AG09319 (cell line): ENCODE data around the gene LRP10.

ENCODE experiments used
- DNase-seq: peaks from one replicate; pipeline ENCODE4 v3.0.0-alpha.2; 2010; ENCODE audit warnings: low read depth; ENCODE audit errors: extremely low read depth
- TF ChIP-seq, protein P1 (sequence below): IDR thresholded peaks from 2 replicates; pipeline ENCODE4 v1.5.1; 2011; ENCODE audit warnings: low read depth, mild to moderate bottlenecking, inconsistent platforms, low read length, moderate library complexity

Gene LRP10

DNA sequence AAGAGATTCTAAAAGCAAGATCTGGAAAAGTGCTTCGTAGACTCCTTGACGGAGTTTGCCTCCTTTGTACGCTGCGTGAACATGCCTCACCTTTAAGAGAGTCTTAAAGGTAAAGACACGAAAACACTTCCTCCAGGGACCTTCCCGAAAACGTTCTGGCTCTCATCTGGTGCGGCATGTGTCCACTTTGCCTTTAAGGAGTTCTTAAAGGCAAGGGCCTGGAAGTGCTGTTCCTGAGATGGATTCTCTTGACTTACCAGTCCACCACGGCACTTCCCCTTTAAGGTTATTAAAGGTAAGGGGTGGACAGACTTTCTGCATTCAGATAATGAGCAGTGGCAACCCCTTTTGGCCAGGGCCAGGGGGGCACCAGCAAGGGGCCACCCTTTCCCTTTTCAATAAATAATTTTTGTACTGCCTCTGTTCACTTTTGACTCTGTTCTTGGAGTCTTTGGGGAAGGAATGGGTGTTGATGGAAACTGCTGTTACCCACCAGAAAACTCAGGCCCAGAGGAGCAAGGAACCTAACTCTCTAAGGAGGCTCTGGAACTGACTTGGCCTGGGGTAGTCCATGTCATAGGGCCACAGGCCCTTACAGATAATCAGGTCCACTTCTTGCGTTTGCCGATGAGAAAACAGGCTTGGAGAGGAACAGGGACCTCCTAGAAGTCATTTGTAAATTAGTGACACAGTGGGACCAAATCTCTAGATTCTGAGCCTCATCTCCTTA is 15.9 kb downstream of the LRP10 start:
- no peak for DNase-seq
- TF ChIP-seq, protein P1, sequence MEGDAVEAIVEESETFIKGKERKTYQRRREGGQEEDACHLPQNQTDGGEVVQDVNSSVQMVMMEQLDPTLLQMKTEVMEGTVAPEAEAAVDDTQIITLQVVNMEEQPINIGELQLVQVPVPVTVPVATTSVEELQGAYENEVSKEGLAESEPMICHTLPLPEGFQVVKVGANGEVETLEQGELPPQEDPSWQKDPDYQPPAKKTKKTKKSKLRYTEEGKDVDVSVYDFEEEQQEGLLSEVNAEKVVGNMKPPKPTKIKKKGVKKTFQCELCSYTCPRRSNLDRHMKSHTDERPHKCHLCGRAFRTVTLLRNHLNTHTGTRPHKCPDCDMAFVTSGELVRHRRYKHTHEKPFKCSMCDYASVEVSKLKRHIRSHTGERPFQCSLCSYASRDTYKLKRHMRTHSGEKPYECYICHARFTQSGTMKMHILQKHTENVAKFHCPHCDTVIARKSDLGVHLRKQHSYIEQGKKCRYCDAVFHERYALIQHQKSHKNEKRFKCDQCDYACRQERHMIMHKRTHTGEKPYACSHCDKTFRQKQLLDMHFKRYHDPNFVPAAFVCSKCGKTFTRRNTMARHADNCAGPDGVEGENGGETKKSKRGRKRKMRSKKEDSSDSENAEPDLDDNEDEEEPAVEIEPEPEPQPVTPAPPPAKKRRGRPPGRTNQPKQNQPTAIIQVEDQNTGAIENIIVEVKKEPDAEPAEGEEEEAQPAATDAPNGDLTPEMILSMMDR: no peak

DNA sequence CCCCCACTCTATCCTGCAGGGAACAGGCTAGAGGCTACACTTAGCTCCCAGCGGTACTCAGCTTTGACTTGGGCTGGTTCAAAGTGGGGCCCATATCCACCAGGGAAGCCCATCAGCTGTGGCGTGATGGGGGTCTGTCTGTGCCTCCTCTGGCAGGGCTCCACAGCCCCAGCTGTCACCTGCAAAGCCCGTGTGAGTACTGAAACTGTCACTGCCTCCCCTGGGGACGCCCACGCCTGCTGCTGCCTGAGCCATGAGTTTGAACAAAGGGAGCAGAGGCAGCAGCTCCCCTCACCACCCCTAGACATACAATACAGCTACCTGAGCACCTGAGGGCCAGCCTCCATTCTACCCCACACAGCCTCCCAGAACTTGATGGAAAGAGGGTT is 16.4 kb downstream of the LRP10 start:
- no peak for DNase-seq
- TF ChIP-seq, protein P1: no peak

DNA sequence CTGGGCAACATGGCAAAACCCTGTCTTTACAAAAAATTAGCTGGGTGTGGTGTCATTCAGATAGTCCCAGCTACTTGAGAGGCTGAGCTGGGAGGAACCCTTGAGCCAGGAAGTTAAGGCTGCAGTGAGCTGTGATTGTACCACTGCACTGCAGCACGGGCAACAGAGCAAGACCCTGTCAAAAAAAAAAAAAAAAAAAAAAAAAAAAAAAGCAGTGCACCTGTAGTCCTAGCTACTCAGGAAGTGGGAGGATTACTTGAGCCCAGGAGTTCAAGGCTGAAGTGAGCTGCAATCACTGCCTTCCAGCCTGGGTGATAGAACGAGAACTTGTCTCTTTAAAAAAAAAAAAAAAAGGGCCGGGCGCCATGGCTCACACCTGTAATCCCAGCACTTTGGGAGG is 17.1 kb downstream of the LRP10 start:
- no peak for DNase-seq
- TF ChIP-seq, protein P1: no peak

DNA sequence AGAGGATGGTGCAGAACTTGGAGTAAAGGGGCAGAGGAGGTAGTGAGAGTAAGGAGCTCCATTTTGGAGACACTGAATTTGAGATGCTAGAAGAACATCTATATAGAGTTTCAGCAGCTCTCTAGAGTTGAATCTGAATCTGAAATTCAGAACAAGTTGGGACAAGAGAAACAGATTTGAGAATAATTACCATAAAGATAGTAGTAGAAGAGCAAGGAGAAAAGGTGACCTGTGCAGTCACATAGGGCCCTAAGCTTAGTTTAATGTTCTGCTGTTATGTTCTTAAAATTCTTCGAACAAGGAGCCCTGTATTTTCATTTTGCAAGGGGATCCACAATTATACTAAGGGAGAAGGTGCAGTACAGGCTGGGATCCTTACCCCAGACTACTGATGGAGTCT is 18.9 kb downstream of the LRP10 start:
- DNase-seq: no peak
- TF ChIP-seq, protein P1: no peak

DNA sequence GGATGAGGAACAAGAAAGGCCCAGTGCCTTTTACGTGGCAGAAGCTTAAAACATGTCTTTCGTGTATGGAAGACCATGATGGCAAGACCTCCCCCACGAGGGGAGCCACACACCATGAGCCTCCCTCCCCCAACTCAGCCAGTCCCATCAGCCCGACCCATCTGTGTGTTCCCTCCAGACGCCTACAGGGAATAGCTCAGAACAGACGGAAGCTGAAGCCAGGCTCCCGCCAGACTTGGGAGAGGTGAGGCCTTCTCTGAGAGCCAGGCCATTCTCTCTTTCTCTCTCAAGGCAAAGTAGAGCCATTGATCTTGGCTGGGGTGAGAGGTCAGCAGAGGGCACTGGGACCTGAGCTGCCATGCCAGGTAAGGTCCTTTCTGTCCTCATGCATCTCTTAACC is 20.9 kb downstream of the LRP10 start:
- no peak for DNase-seq
- TF ChIP-seq, protein P1: no peak

DNA sequence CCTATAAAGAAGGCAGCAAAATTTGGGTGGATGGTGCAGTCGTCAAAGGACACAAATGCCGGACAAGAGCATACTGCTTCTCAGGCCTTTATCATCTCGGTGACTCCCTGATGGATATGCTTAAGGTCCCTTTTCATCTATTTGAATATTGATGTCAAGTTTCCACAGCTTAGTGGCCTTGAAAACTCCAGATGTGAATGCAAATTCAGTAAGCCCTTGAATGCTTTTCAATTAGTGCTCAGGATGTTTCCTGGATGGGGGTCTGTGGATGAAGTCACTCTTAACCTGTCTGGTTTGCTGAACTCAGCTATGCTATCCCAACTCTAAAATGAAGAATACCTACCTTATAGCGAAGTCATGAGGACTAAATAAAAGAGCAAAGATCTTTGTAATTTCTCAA is 22.2 kb downstream of the LRP10 start:
- no peak for DNase-seq
- TF ChIP-seq, protein P1: no peak

DNA sequence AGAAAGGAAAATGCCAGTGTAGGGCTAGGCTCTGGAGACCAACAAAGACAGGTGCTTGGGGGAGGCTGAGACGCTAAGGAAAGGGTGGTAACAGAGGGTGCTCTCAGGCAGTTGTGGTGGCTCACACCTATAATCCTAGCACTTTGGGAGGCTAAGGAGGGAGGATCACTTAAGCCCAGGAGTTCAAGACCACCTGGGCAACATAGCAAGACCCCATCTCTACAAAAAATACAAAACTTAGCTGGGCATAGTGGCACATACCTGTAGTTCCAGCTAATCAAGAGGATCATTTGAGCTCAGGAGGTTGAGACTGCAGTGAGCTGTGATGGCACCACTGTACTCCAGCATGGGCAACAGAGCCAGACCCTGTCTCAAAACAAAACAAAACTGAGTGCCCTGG is 23.9 kb downstream of the LRP10 start:
- no peak for DNase-seq
- TF ChIP-seq, protein P1: no peak
